ENCODE measurements around the gene HOXA10.

DNA sequence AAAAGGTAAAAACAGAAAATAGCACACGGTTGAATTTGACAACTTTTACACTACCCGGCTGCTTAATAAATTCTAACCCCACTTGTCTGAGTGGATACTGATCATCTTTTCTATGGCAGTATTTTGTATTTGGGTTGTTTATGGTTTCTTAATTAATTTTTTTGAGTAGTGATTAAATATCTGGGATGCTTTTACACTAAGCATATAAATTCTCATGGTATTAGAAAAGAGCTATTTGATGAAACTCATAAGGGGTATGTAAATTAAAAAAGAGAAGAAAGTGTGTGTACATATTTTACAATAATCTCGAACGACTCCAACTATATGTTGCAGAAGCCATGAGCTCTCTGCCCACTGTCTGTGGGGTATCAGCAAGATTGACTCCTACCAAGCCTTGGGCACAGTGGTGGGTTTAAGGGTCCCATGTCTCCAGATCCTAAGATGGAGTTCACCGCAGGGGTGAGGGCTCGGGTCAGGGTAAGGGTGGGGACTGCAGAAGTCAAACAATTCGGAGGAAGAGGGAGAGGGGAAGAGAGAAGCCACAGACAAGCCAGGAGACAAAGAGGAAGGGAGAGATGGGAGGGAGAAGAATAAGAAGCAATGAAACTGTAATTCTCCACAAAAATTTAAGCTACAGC lies 33.3 kb upstream of the HOXA10 start:
- TF ChIP-seq POLR2A (IDR thresholded peaks at IDR 0.05) (no peak), EP300 (IDR thresholded peaks at IDR 0.05) (no peak)
- TF ChIP-seq, protein P1, sequence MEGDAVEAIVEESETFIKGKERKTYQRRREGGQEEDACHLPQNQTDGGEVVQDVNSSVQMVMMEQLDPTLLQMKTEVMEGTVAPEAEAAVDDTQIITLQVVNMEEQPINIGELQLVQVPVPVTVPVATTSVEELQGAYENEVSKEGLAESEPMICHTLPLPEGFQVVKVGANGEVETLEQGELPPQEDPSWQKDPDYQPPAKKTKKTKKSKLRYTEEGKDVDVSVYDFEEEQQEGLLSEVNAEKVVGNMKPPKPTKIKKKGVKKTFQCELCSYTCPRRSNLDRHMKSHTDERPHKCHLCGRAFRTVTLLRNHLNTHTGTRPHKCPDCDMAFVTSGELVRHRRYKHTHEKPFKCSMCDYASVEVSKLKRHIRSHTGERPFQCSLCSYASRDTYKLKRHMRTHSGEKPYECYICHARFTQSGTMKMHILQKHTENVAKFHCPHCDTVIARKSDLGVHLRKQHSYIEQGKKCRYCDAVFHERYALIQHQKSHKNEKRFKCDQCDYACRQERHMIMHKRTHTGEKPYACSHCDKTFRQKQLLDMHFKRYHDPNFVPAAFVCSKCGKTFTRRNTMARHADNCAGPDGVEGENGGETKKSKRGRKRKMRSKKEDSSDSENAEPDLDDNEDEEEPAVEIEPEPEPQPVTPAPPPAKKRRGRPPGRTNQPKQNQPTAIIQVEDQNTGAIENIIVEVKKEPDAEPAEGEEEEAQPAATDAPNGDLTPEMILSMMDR (IDR thresholded peaks at IDR 0.05) = no peak
